HL-60 (cell line): Measurements from ENCODE around the gene PRAC1.

Experiments
- DNase-seq, 2 experiments: peaks; one replicate each; pipeline ENCODE4 v3.0.0-alpha.2; 2010 to 2020; ENCODE audit warnings: low read depth in 1 of 2, low spot score in 1 of 2
- H3K27ac ChIP-seq: fragments of 250-450 bp; sonication (Bioruptor Pico); replicated peaks from 2 replicates; pipeline ENCODE4 v1.5.1; 2020; ENCODE audit warnings: mild to moderate bottlenecking, moderate library complexity
- H3K27me3 ChIP-seq: fragments of 250-450 bp; sonication (Bioruptor Pico); 2 replicates; pipeline ENCODE4 v1.5.1; 2021; ENCODE audit warnings: mild to moderate bottlenecking, moderate library complexity; ENCODE audit not compliant: insufficient read depth, poor library complexity, severe bottlenecking
- H3K4me3 ChIP-seq: replicated peaks from 2 replicates; pipeline ENCODE4 v1.5.1; 2011; ENCODE audit warnings: mild to moderate bottlenecking, control low read depth, low read length; ENCODE audit not compliant: insufficient read depth
- GABPA ChIP-seq: IDR thresholded peaks from 2 replicates; pipeline ENCODE4 v1.6.1; 2012; ENCODE audit warnings: low read depth
- POLR2AphosphoS5 ChIP-seq: IDR thresholded peaks from 2 replicates; pipeline ENCODE4 v1.6.1; 2012; ENCODE audit warnings: low read depth
- REST ChIP-seq: IDR thresholded peaks from 2 replicates; pipeline ENCODE4 v1.6.1; 2012; ENCODE audit warnings: low read depth; ENCODE audit not compliant: insufficient replicate concordance
- SPI1 ChIP-seq: IDR thresholded peaks from 2 replicates; pipeline ENCODE4 v1.6.1; 2012; ENCODE audit warnings: low read depth, mild to moderate bottlenecking, borderline replicate concordance
- TF ChIP-seq, protein P1 (sequence below): IDR thresholded peaks from one replicate; pipeline ENCODE4 v1.5.1; 2011; ENCODE audit warnings: low read length, control low read depth, inconsistent platforms; ENCODE audit not compliant: insufficient read depth

The PRAC1 gene

GRCh38 chr17:48737330-48738043 is 15.2 kb upstream of the PRAC1 start:
- no peak overlapping the region for H3K27ac ChIP-seq
- H3K4me3 ChIP-seq = no peak overlapping the region
- H3K27me3 ChIP-seq = peaks cover 85% of the 10 kb centered on the region
- no peak for TF ChIP-seq REST
- TF ChIP-seq, protein P1, sequence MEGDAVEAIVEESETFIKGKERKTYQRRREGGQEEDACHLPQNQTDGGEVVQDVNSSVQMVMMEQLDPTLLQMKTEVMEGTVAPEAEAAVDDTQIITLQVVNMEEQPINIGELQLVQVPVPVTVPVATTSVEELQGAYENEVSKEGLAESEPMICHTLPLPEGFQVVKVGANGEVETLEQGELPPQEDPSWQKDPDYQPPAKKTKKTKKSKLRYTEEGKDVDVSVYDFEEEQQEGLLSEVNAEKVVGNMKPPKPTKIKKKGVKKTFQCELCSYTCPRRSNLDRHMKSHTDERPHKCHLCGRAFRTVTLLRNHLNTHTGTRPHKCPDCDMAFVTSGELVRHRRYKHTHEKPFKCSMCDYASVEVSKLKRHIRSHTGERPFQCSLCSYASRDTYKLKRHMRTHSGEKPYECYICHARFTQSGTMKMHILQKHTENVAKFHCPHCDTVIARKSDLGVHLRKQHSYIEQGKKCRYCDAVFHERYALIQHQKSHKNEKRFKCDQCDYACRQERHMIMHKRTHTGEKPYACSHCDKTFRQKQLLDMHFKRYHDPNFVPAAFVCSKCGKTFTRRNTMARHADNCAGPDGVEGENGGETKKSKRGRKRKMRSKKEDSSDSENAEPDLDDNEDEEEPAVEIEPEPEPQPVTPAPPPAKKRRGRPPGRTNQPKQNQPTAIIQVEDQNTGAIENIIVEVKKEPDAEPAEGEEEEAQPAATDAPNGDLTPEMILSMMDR = no peak
- no peak for TF ChIP-seq SPI1
- TF ChIP-seq GABPA = no peak
- TF ChIP-seq POLR2AphosphoS5 = no peak
- DNase-seq = no peak

- Histone ChIP-seq H3K27me3 (peaks cover 84% of the 10 kb centered on the region), H3K4me3 (no peak overlapping the region), H3K27ac (no peak overlapping the region)
- no peak for TF ChIP-seq REST
- TF ChIP-seq, protein P1 = no peak
- no peak for DNase-seq
These were observed 12.7 kb upstream of the PRAC1 start for GRCh38 chr17:48735062-48735351.

- H3K4me3 ChIP-seq = no peak overlapping the region
- H3K27me3 ChIP-seq = peaks cover 84% of the 10 kb centered on the region
- no peak for DNase-seq
- no peak overlapping the region for H3K27ac ChIP-seq
- TF ChIP-seq SPI1 = no peak
- TF ChIP-seq POLR2AphosphoS5 = no peak
- TF ChIP-seq REST = no peak
- no peak for TF ChIP-seq GABPA
These were observed 12.2 kb upstream of the PRAC1 start for GRCh38 chr17:48734333-48735061.
